Measurements from ENCODE around the gene MMD2.

- TF ChIP-seq REST (IDR thresholded peaks at IDR 0.05; ENCODE audit: low read depth) (no peak), YY1 (IDR thresholded peaks at IDR 0.05; ENCODE audit: low read depth) (no peak), EP300 (IDR thresholded peaks at IDR 0.05; ENCODE audit: borderline replicate concordance) (no peak), MAX (IDR thresholded peaks at IDR 0.05) (no peak), TAF1 (IDR thresholded peaks at IDR 0.05; ENCODE audit: low read depth) (no peak), CREB1 (IDR thresholded peaks at IDR 0.05; ENCODE audit: low read depth) (no peak), RAD21 (IDR thresholded peaks at IDR 0.05; ENCODE audit: low read depth) (no peak), CEBPB (IDR thresholded peaks at IDR 0.05) (no peak)
Measured at GRCh38 chr7:4934419-4935025, 24.5 kb downstream of the MMD2 start.
